ENCODE data around the gene GABBR2. TPM values are rescaled to one million over a fixed set of nuclear protein-coding genes. Genes with fewer than 3 reads are reported as not detected.

Gene GABBR2
- total and polyA plus RNA-seq, 12 donors = under 0.01 to 1.3 (median 0.45) TPM

DNA sequence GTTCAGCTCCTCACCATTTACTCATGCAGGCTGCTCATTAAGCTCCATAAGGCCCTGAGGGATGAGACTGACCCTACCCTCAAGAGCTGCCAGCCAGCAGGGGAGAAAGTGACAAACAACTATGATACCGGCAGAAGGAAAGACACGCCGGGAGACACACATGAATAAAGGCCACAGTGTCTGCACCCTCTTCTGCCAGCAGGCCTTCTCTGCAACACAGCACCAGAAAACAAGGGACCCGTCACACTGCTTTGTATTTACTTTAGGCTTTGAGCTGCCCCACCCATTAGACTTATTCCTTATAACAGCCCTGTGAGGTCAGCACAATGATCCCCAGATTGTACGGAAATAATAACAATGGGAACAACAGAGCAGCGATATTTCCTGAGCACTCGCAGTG, 7.2 kb downstream of the GABBR2 start:
- no peak overlapping the region for H3K27ac ChIP-seq
- H3K4me1 ChIP-seq = peaks cover 0 to under 1% (median 0%) of the 10 kb centered on the region in 9 donors
- peaks cover 7 to 82% (median 60%) of the 10 kb centered on the region in 7 donors for H3K27me3 ChIP-seq
- ATAC-seq (no peak), DNase-seq (no peak)
- H3K9me3 ChIP-seq = peaks cover 0 to 9% (median 0%) of the 10 kb centered on the region in 11 donors
- H3K4me3 ChIP-seq = no peak overlapping the region
- no peaks in the 10 kb centered on the region for H3K36me3 ChIP-seq
- intact Hi-C loops (cut with DNase I) = loop anchor here in 3 of 10 donors (10.0 kb wide), 2 partner anchors 63 to 387 kb away; no protein-coding TSS in a partner anchor
- TF ChIP-seq, protein P1, sequence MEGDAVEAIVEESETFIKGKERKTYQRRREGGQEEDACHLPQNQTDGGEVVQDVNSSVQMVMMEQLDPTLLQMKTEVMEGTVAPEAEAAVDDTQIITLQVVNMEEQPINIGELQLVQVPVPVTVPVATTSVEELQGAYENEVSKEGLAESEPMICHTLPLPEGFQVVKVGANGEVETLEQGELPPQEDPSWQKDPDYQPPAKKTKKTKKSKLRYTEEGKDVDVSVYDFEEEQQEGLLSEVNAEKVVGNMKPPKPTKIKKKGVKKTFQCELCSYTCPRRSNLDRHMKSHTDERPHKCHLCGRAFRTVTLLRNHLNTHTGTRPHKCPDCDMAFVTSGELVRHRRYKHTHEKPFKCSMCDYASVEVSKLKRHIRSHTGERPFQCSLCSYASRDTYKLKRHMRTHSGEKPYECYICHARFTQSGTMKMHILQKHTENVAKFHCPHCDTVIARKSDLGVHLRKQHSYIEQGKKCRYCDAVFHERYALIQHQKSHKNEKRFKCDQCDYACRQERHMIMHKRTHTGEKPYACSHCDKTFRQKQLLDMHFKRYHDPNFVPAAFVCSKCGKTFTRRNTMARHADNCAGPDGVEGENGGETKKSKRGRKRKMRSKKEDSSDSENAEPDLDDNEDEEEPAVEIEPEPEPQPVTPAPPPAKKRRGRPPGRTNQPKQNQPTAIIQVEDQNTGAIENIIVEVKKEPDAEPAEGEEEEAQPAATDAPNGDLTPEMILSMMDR (IDR thresholded peaks at IDR 0.05) = no peak
- WGBS, 2 donors = 71 to 72% methylated on average over 7 of the region's 7 CpGs

DNA sequence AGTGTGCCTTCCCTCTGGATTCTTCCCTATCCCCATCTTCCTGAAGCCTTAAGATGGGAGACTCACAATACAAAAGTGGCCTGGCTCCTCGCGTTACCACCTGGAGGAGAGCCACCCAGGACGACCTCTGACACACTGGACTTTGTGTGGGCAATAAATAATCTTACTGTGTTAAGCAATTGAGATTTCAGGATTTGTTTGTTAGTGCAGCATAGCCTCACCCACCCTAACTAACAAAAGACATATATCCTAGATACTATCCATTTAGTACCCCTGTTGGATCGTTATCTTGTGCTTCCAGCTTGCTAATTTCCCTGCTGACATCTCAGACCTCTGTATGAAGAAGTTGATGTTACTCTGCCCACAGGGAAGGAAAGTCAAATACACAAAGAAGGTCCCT, 7.9 kb downstream of the GABBR2 start:
- Histone ChIP-seq H3K27me3 (peaks cover 3 to 82% (median 56%) of the 10 kb centered on the region in 7 donors), H3K4me3 (no peak overlapping the region)
- 54 to 61% methylated on average over 4 of the region's 4 CpGs for WGBS, 2 donors

DNA sequence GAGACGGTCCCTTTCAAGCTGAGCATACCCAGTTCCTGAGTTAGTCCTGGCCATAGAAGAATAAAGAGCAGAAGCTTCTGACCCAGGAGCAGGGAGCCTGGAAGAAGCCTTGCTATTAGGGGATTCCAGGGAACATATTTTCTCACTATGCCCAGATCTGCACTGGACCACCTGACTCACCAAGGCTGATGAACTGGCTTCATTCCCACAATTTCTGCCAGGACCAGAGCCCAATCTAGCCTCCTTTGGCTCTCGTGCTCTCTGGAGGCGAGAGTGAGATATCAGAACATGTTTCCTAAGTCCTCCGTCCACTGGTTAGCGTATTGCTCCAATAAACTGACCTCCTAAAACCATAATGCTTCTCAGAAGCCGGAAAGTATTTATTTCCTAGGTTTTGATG, 9.9 kb downstream of the GABBR2 start:
- WGBS, 2 donors = 76 to 78% methylated on average over 6 of the region's 6 CpGs
- H3K27ac ChIP-seq = no peak overlapping the region
- H3K4me3 ChIP-seq = no peak overlapping the region
- peaks cover 0 to 75% (median 39%) of the 10 kb centered on the region in 7 donors for H3K27me3 ChIP-seq
- peaks cover 0 to 9% (median 0%) of the 10 kb centered on the region in 11 donors for H3K9me3 ChIP-seq
- ATAC-seq (no peak), DNase-seq (no peak)
- TF ChIP-seq, protein P1 (IDR thresholded peaks at IDR 0.05) = no peak
- H3K36me3 ChIP-seq = no peaks in the 10 kb centered on the region
- intact Hi-C loops (cut with DNase I) = no loop called here
- no peaks in the 10 kb centered on the region for H3K4me1 ChIP-seq

More for the DNA sequence above, 7.9 kb downstream of the GABBR2 start:
- Histone ChIP-seq H3K9me3 (peaks cover 0 to 9% (median 0%) of the 10 kb centered on the region in 11 donors), H3K4me1 (no peaks in the 10 kb centered on the region), H3K27ac (no peak overlapping the region), H3K36me3 (no peaks in the 10 kb centered on the region)
- intact Hi-C loops (cut with DNase I) = loop anchor here in 3 of 10 donors (10.0 kb wide), 2 partner anchors 64 to 386 kb away; no protein-coding TSS in a partner anchor
- TF ChIP-seq, protein P1 (IDR thresholded peaks at IDR 0.05) = no peak
- ATAC-seq (no peak), DNase-seq (no peak)

DNA sequence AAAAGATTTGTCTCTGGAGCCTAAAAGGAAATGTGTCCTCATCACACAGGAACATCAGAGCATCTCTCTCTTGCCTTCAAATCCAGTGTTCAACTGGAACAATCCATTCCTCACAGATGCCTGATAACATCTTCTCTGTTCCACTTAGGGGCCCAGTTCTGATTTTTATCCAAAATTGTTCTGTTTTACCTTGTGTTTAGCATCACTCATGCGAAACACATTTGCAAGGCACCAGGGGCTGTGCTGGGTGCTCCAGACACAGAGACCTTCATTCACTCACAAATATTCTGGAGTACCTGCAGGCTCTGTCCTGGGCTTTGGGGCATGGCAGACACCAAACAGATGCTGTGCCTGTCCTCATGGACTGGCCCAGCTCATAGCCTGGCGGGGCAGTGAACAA, 13.8 kb downstream of the GABBR2 start:
- H3K27me3 ChIP-seq = peaks cover 0 to 39% (median 13%) of the 10 kb centered on the region in 7 donors
- 79 to 82% methylated on average over 2 of the region's 2 CpGs for WGBS, 2 donors
- H3K27ac ChIP-seq = no peak overlapping the region
- intact Hi-C loops (cut with DNase I) = no loop called here
- no peaks in the 10 kb centered on the region for H3K36me3 ChIP-seq
- H3K4me3 ChIP-seq = no peak overlapping the region
- DNase-seq = no peak
- no peaks in the 10 kb centered on the region for H3K4me1 ChIP-seq
- ATAC-seq = no peak
- TF ChIP-seq, protein P1 (IDR thresholded peaks at IDR 0.05) = no peak
- no peaks in the 10 kb centered on the region for H3K9me3 ChIP-seq
